ENCODE data around the gene CHD2. TPM values are rescaled to one million over a fixed set of nuclear protein-coding genes. Genes with fewer than 3 reads are reported as not detected.

The CHD2 gene
- total RNA-seq, 1 experiment from 2014 or later = 37.3 TPM

- Histone ChIP-seq H3K27me3 (ENCODE audit: low read length) (no peaks in the 10 kb centered on the region), H3K36me3 (ENCODE audit: insufficient read depth, low read length) (peaks cover 93% of the 10 kb centered on the region), H2AFZ (ENCODE audit: low read length) (no peak overlapping the region), H3K4me3 (ENCODE audit: low read length) (no peak overlapping the region), H3K9ac (ENCODE audit: low read length) (no peak overlapping the region), H3K4me2 (ENCODE audit: low read depth, low read length, poor library complexity, severe bottlenecking) (no peak overlapping the region), H3K4me1 (ENCODE audit: low read length) (peaks cover 20% of the 10 kb centered on the region), H3K9me2 (replicated peaks; ENCODE audit: insufficient read depth, low read length) (no peaks in the 10 kb centered on the region), H3K27ac (ENCODE audit: low read length) (no peak overlapping the region), H3K9me3 (ENCODE audit: low read length) (no peaks in the 10 kb centered on the region), H4K20me1 (ENCODE audit: insufficient read depth, low read depth, low read length) (peaks cover 14% of the 10 kb centered on the region), H3K79me2 (ENCODE audit: low read length) (peaks cover 97% of the 10 kb centered on the region)
- DNase-seq = peak; percentile 41
Observed at GRCh38 chr15:92889390-92890107, 10.6 kb upstream of the CHD2 start.

GRCh38 chr15:92891533-92892200 is 8.5 kb upstream of the CHD2 start:
- no peak overlapping the region for H3K9ac ChIP-seq (ENCODE audit: low read length)
- H3K27ac ChIP-seq (ENCODE audit: low read length) = no peak overlapping the region
- peaks cover 91% of the 10 kb centered on the region for H3K36me3 ChIP-seq (ENCODE audit: insufficient read depth, low read length)

GRCh38 chr15:92892201-92892555 is 7.9 kb upstream of the CHD2 start:
- peaks cover 24% of the 10 kb centered on the region for H4K20me1 ChIP-seq (ENCODE audit: insufficient read depth, low read depth, low read length)
- no peak overlapping the region for H3K27ac ChIP-seq (ENCODE audit: low read length)

More at GRCh38 chr15:92891533-92892200, 8.5 kb upstream of the CHD2 start:
- Histone ChIP-seq H3K9me2 (replicated peaks; ENCODE audit: insufficient read depth, low read length) (no peaks in the 10 kb centered on the region), H3K9me3 (ENCODE audit: low read length) (no peaks in the 10 kb centered on the region), H4K20me1 (ENCODE audit: insufficient read depth, low read depth, low read length) (peaks cover 20% of the 10 kb centered on the region), H3K4me1 (ENCODE audit: low read length) (no peaks in the 10 kb centered on the region; the same call in 1 of the 2 replicates), H3K4me3 (ENCODE audit: low read length) (no peak overlapping the region), H3K27me3 (ENCODE audit: low read length) (no peaks in the 10 kb centered on the region), H3K79me2 (ENCODE audit: low read length) (peaks cover 97% of the 10 kb centered on the region), H3K4me2 (ENCODE audit: low read depth, low read length, poor library complexity, severe bottlenecking) (no peak overlapping the region), H2AFZ (ENCODE audit: low read length) (no peak overlapping the region)
- DNase-seq = no peak

GRCh38 chr15:92893200-92893599 is 6.9 kb upstream of the CHD2 start:
- H3K9me3 ChIP-seq (ENCODE audit: low read length) = no peaks in the 10 kb centered on the region
- H3K9ac ChIP-seq (ENCODE audit: low read length) = no peak overlapping the region
- no peaks in the 10 kb centered on the region for H3K9me2 ChIP-seq (replicated peaks; ENCODE audit: insufficient read depth, low read length)
- DNase-seq = no peak
- no peak overlapping the region for H2AFZ ChIP-seq (ENCODE audit: low read length)
- peaks cover 31% of the 10 kb centered on the region for H4K20me1 ChIP-seq (ENCODE audit: insufficient read depth, low read depth, low read length)
- no peak overlapping the region for H3K4me3 ChIP-seq (ENCODE audit: low read length)
- no peak overlapping the region for H3K27ac ChIP-seq (ENCODE audit: low read length)
- no peaks in the 10 kb centered on the region for H3K27me3 ChIP-seq (ENCODE audit: low read length)
- no peak overlapping the region for H3K4me2 ChIP-seq (ENCODE audit: low read depth, low read length, poor library complexity, severe bottlenecking)
- peaks cover 92% of the 10 kb centered on the region for H3K36me3 ChIP-seq (ENCODE audit: insufficient read depth, low read length)
- peaks cover 98% of the 10 kb centered on the region for H3K79me2 ChIP-seq (ENCODE audit: low read length)
- H3K4me1 ChIP-seq (ENCODE audit: low read length) = no peaks in the 10 kb centered on the region; the same call in 1 of the 2 replicates

More at GRCh38 chr15:92892201-92892555, 7.9 kb upstream of the CHD2 start:
- no peak overlapping the region for H3K4me3 ChIP-seq (ENCODE audit: low read length)
- no peak overlapping the region for H2AFZ ChIP-seq (ENCODE audit: low read length)
- H3K79me2 ChIP-seq (ENCODE audit: low read length) = peaks cover 97% of the 10 kb centered on the region
- H3K4me2 ChIP-seq (ENCODE audit: low read depth, low read length, poor library complexity, severe bottlenecking) = no peak overlapping the region
- H3K4me1 ChIP-seq (ENCODE audit: low read length) = no peaks in the 10 kb centered on the region; the same call in 1 of the 2 replicates
- no peaks in the 10 kb centered on the region for H3K9me3 ChIP-seq (ENCODE audit: low read length)
- H3K9ac ChIP-seq (ENCODE audit: low read length) = no peak overlapping the region
- H3K36me3 ChIP-seq (ENCODE audit: insufficient read depth, low read length) = peaks cover 91% of the 10 kb centered on the region
- DNase-seq = no peak
- no peaks in the 10 kb centered on the region for H3K27me3 ChIP-seq (ENCODE audit: low read length)
- H3K9me2 ChIP-seq (replicated peaks; ENCODE audit: insufficient read depth, low read length) = no peaks in the 10 kb centered on the region

- Histone ChIP-seq H3K4me1 (ENCODE audit: low read length) (peaks cover 25% of the 10 kb centered on the region), H3K36me3 (ENCODE audit: insufficient read depth, low read length) (peaks cover 72% of the 10 kb centered on the region), H3K9ac (ENCODE audit: low read length) (no peak overlapping the region), H3K4me3 (ENCODE audit: low read length) (no peak overlapping the region), H3K79me2 (ENCODE audit: low read length) (peaks cover 99% of the 10 kb centered on the region), H3K4me2 (ENCODE audit: low read depth, low read length, poor library complexity, severe bottlenecking) (no peak overlapping the region), H3K9me3 (ENCODE audit: low read length) (no peaks in the 10 kb centered on the region), H3K27me3 (ENCODE audit: low read length) (no peaks in the 10 kb centered on the region), H4K20me1 (ENCODE audit: insufficient read depth, low read depth, low read length) (peaks cover 49% of the 10 kb centered on the region), H2AFZ (ENCODE audit: low read length) (no peak overlapping the region), H3K27ac (ENCODE audit: low read length) (no peak overlapping the region), H3K9me2 (replicated peaks; ENCODE audit: insufficient read depth, low read length) (no peaks in the 10 kb centered on the region)
- DNase-seq = no peak
Observed at GRCh38 chr15:92896561-92896960, 3.6 kb upstream of the CHD2 start.

GRCh38 chr15:92897620-92898019 is 2.5 kb upstream of the CHD2 start:
- Histone ChIP-seq H3K4me2 (ENCODE audit: low read depth, low read length, poor library complexity, severe bottlenecking) (no peak overlapping the region), H3K36me3 (ENCODE audit: insufficient read depth, low read length) (peaks cover 66% of the 10 kb centered on the region), H2AFZ (ENCODE audit: low read length) (no peak overlapping the region), H4K20me1 (ENCODE audit: insufficient read depth, low read depth, low read length) (peaks cover 48% of the 10 kb centered on the region), H3K4me3 (ENCODE audit: low read length) (no peak overlapping the region), H3K9me3 (ENCODE audit: low read length) (no peaks in the 10 kb centered on the region), H3K27ac (ENCODE audit: low read length) (no peak overlapping the region), H3K9me2 (replicated peaks; ENCODE audit: insufficient read depth, low read length) (no peaks in the 10 kb centered on the region), H3K27me3 (ENCODE audit: low read length) (no peaks in the 10 kb centered on the region), H3K4me1 (ENCODE audit: low read length) (peaks cover 36% of the 10 kb centered on the region), H3K9ac (ENCODE audit: low read length) (no peak overlapping the region), H3K79me2 (ENCODE audit: low read length) (peaks cover 95% of the 10 kb centered on the region)
- no peak for DNase-seq

GRCh38 chr15:92898988-92899582 is 1.0 kb upstream of the CHD2 start:
- Histone ChIP-seq H3K9me2 (replicated peaks; ENCODE audit: insufficient read depth, low read length) (no peaks in the 10 kb centered on the region), H4K20me1 (ENCODE audit: insufficient read depth, low read depth, low read length) (peaks cover 53% of the 10 kb centered on the region), H2AFZ (ENCODE audit: low read length) (no peak overlapping the region), H3K9ac (ENCODE audit: low read length) (no peak overlapping the region), H3K79me2 (ENCODE audit: low read length) (peaks cover 87% of the 10 kb centered on the region), H3K9me3 (ENCODE audit: low read length) (no peaks in the 10 kb centered on the region), H3K27ac (ENCODE audit: low read length) (no peak overlapping the region), H3K27me3 (ENCODE audit: low read length) (no peaks in the 10 kb centered on the region), H3K4me3 (ENCODE audit: low read length) (no peak overlapping the region), H3K4me1 (ENCODE audit: low read length) (peaks cover 49% of the 10 kb centered on the region), H3K36me3 (ENCODE audit: insufficient read depth, low read length) (peaks cover 52% of the 10 kb centered on the region), H3K4me2 (ENCODE audit: low read depth, low read length, poor library complexity, severe bottlenecking) (no peak overlapping the region)
- DNase-seq = no peak

- no peak overlapping the region for H3K27ac ChIP-seq (ENCODE audit: low read length)
Observed at GRCh38 chr15:92899601-92899947, 550 bp upstream of the CHD2 start.

More at GRCh38 chr15:92899601-92899947, 550 bp upstream of the CHD2 start:
- Histone ChIP-seq H3K9me3 (ENCODE audit: low read length) (no peaks in the 10 kb centered on the region), H2AFZ (ENCODE audit: low read length) (no peak overlapping the region), H3K36me3 (ENCODE audit: insufficient read depth, low read length) (peaks cover 47% of the 10 kb centered on the region), H3K9me2 (replicated peaks; ENCODE audit: insufficient read depth, low read length) (no peaks in the 10 kb centered on the region), H3K79me2 (ENCODE audit: low read length) (peaks cover 86% of the 10 kb centered on the region), H3K9ac (ENCODE audit: low read length) (no peak overlapping the region), H3K27me3 (ENCODE audit: low read length) (no peaks in the 10 kb centered on the region), H3K4me3 (ENCODE audit: low read length) (no peak overlapping the region), H4K20me1 (ENCODE audit: insufficient read depth, low read depth, low read length) (peaks cover 53% of the 10 kb centered on the region), H3K4me1 (ENCODE audit: low read length) (peaks cover 50% of the 10 kb centered on the region), H3K4me2 (ENCODE audit: low read depth, low read length, poor library complexity, severe bottlenecking) (peak overlapping the region; percentile 80)
- peak; percentile 69 for DNase-seq

Data from Karpas-422 (cell line).